H9 (cell line): ENCODE data around the gene SCFD1. TPM values are rescaled to one million over a fixed set of nuclear protein-coding genes. Genes with fewer than 3 reads are reported as not detected.

Experiments
- DNase-seq: peaks from one replicate; pipeline ENCODE4 v3.0.0-alpha.2; 2017
- H2AFZ ChIP-seq: one replicate; pipeline ENCODE4 v1.6.1; 2013; ENCODE audit warnings: mild to moderate bottlenecking, low read length, control low read depth, moderate library complexity
- H2AK5ac ChIP-seq: 2 replicates; pipeline ENCODE4 v1.6.1; 2013; ENCODE audit warnings: low read length, control low read depth, mixed read lengths; ENCODE audit not compliant: insufficient read length
- H2BK120ac ChIP-seq: one replicate; pipeline ENCODE4 v1.6.1; 2013; ENCODE audit warnings: low read depth, mild to moderate bottlenecking, low read length, control low read depth, inconsistent platforms; ENCODE audit not compliant: poor library complexity, severe bottlenecking
- H2BK12ac ChIP-seq: 2 replicates; pipeline ENCODE4 v1.6.1; 2013; ENCODE audit warnings: low read length, control low read depth, mixed read lengths, low read depth; ENCODE audit not compliant: insufficient read length
- H2BK15ac ChIP-seq: 2 replicates; pipeline ENCODE4 v1.6.1; 2013; ENCODE audit warnings: low read depth, low read length, control low read depth
- H2BK20ac ChIP-seq: one replicate; pipeline ENCODE4 v1.6.1; 2013; ENCODE audit warnings: low read depth, mild to moderate bottlenecking, low read length, control low read depth, inconsistent platforms; ENCODE audit not compliant: poor library complexity, severe bottlenecking
- H2BK5ac ChIP-seq: 2 replicates; pipeline ENCODE4 v1.6.1; 2013; ENCODE audit warnings: low read length, control low read depth, mixed read lengths; ENCODE audit not compliant: insufficient read length
- H3K14ac ChIP-seq: 2 replicates; pipeline ENCODE4 v1.6.1; 2013; ENCODE audit warnings: low read length, control low read depth; ENCODE audit not compliant: insufficient read depth
- H3K18ac ChIP-seq: 2 replicates; pipeline ENCODE4 v1.6.1; 2013; ENCODE audit warnings: low read depth, mild to moderate bottlenecking, mixed read lengths, low read length, control low read depth; ENCODE audit not compliant: insufficient read length
- H3K23ac ChIP-seq: 2 replicates; pipeline ENCODE4 v1.6.1; 2013; ENCODE audit warnings: low read length, control low read depth, mixed read lengths, low read depth; ENCODE audit not compliant: insufficient read length
- H3K23me2 ChIP-seq: 2 replicates; pipeline ENCODE4 v1.6.1; 2013; ENCODE audit warnings: low read depth, mild to moderate bottlenecking, mixed read lengths, low read length, control low read depth; ENCODE audit not compliant: insufficient read length, poor library complexity, severe bottlenecking
- H3K27ac ChIP-seq: 2 replicates; pipeline ENCODE4 v1.5.1; 2013; ENCODE audit warnings: low read length, control low read depth, mixed read lengths, low read depth; ENCODE audit not compliant: insufficient read length
- H3K27me3 ChIP-seq: 2 replicates; pipeline ENCODE4 v1.6.1; 2013; ENCODE audit warnings: low read length, control low read depth, inconsistent platforms; ENCODE audit not compliant: insufficient read depth
- H3K4ac ChIP-seq: 2 replicates; pipeline ENCODE4 v1.6.1; 2013; ENCODE audit warnings: low read depth, mild to moderate bottlenecking, control low read depth, inconsistent platforms, low read length, moderate library complexity
- H3K4me1 ChIP-seq: 2 replicates; pipeline ENCODE4 v1.6.1; 2013; ENCODE audit warnings: low read length, control low read depth, inconsistent platforms; ENCODE audit not compliant: insufficient read depth
- H3K4me2 ChIP-seq: 2 replicates; pipeline ENCODE4 v1.6.1; 2013; ENCODE audit warnings: low read length, control low read depth, mixed read lengths; ENCODE audit not compliant: insufficient read length, insufficient read depth
- H3K56ac ChIP-seq: 2 replicates; pipeline ENCODE4 v1.6.1; 2013; ENCODE audit warnings: low read depth, mild to moderate bottlenecking, mixed read lengths, low read length, control low read depth; ENCODE audit not compliant: insufficient read length
- H3K79me1 ChIP-seq: 2 replicates; pipeline ENCODE4 v1.6.1; 2013; ENCODE audit warnings: low read depth, mild to moderate bottlenecking, moderate library complexity, low read length, control low read depth, inconsistent platforms; ENCODE audit not compliant: insufficient read depth, poor library complexity, severe bottlenecking
- H3K79me2 ChIP-seq: 2 replicates; pipeline ENCODE4 v1.6.1; 2013; ENCODE audit warnings: low read length, control low read depth, inconsistent platforms; ENCODE audit not compliant: insufficient read depth
- H3K9ac ChIP-seq: 2 replicates; pipeline ENCODE4 v1.6.1; 2013; ENCODE audit warnings: low read length, control low read depth, mixed read lengths; ENCODE audit not compliant: insufficient read length; ENCODE audit errors: extremely low read depth
- H3K9me3 ChIP-seq: one replicate; pipeline ENCODE4 v1.6.1; 2013; ENCODE audit warnings: low read depth, low read length, inconsistent platforms; ENCODE audit not compliant: control insufficient read depth
- H3T11ph ChIP-seq: one replicate; pipeline ENCODE4 v1.6.1; 2013; ENCODE audit warnings: mild to moderate bottlenecking, low read length, control low read depth, inconsistent platforms
- H4K20me1 ChIP-seq: one replicate; pipeline ENCODE4 v1.6.1; 2013; ENCODE audit not compliant: control insufficient read depth, insufficient read length, insufficient read depth
- H4K5ac ChIP-seq: 2 replicates; pipeline ENCODE4 v1.6.1; 2013; ENCODE audit warnings: low read depth, mild to moderate bottlenecking, mixed read lengths, low read length, control low read depth; ENCODE audit not compliant: insufficient read length
- H4K8ac ChIP-seq: replicated peaks from 2 replicates; pipeline ENCODE4 v1.6.1; 2013; ENCODE audit warnings: low read length, control low read depth, mixed read lengths, low read depth; ENCODE audit not compliant: insufficient read length
- H4K91ac ChIP-seq: 2 replicates; pipeline ENCODE4 v1.6.1; 2013; ENCODE audit warnings: low read depth, mild to moderate bottlenecking, moderate library complexity, mixed read lengths, low read length, control low read depth; ENCODE audit not compliant: insufficient read length
- H3K27ac Mint-ChIP-seq, 3 experiments: 2 replicates in 2 of 3; 3 replicates in 1 of 3; pipeline ENCODE4 v1.8.0; 2020 to 2021; ENCODE audit warnings: mixed read lengths in 3 of 3, mild to moderate bottlenecking in 1 of 3, moderate library complexity in 1 of 3
- H3K27me3 Mint-ChIP-seq: 2 replicates; pipeline ENCODE4 v1.8.0; 2021; ENCODE audit warnings: low read depth, mild to moderate bottlenecking, moderate library complexity, mixed read lengths
- H3K36me3 Mint-ChIP-seq, 3 experiments: 2 replicates in 2 of 3; 3 replicates in 1 of 3; pipeline ENCODE4 v1.8.0; 2020 to 2021; ENCODE audit warnings: low read depth in 3 of 3, mixed read lengths in 3 of 3; ENCODE audit not compliant: insufficient read depth in 1 of 3
- H3K4me1 Mint-ChIP-seq, 2 experiments: 2 replicates each; pipeline ENCODE4 v1.8.0; 2020; ENCODE audit warnings: mixed read lengths in 2 of 2
- H3K4me3 Mint-ChIP-seq, 2 experiments: 2 replicates in 1 of 2; 3 replicates in 1 of 2; pipeline ENCODE4 v1.8.0; 2020 to 2021; ENCODE audit warnings: mild to moderate bottlenecking in 2 of 2, mixed read lengths in 2 of 2, moderate library complexity in 1 of 2
- H3K9me3 Mint-ChIP-seq, 2 experiments: 2 replicates in 1 of 2; 3 replicates in 1 of 2; pipeline ENCODE4 v1.8.0; 2020; ENCODE audit warnings: mild to moderate bottlenecking in 2 of 2, mixed read lengths in 2 of 2, moderate library complexity in 1 of 2
- CTCF ChIP-seq: fragments of 200-600 bp; sonication (generic); conservative IDR thresholded peaks from 3 replicates; pipeline ENCODE4 v1.8.0; 2021; ENCODE audit warnings: antibody characterized with exemption, mild to moderate bottlenecking
- WGBS: extraction: QIAGEN DNeasy Blood & Tissue Kit; methylation state at CpG from one replicate; pipeline ENCODE4 v1.1.7; 2013; ENCODE audit warnings: missing lambda C conversion rate, low lambda C conversion rate, mixed read lengths; ENCODE audit not compliant: insufficient read length; ENCODE audit errors: extremely low coverage; 5-methylcytosine and 5-hydroxymethylcytosine counted together
- total RNA-seq: library from RNA; stranded (reverse); gene quantifications from 2 replicates; pipeline ENCODE4 v1.2.1, GENCODE V29; 2021

The SCFD1 gene
- total RNA-seq, 1 experiment from 2014 or later = 85.2 TPM

DNA sequence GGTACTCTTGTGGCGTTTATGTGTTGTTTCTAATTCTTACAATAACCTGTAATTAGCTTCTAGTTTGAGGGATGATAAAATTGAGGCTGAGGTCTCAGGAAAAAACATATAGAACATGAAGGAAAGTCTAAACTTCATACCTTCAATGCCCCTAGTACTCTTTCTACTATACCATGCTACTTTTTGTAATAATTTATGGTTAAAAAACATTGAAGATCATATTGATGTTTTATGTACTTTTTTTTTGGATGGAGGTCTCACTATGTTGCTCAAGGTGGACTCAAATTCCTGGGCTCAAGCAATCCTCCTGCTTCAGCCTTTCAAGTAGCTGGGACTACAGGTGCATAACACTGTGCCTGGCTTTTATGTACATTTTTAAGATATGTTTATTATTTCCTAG, 49.3 kb upstream of the SCFD1 start:
- H3K79me2 ChIP-seq = peaks cover 65% of the 10 kb centered on the region
- H2AK5ac ChIP-seq = no peak overlapping the region
- WGBS = no CpG with 5 or more reads among the region's 1 CpG
- no peak for TF ChIP-seq CTCF
- no peak overlapping the region for H2BK20ac ChIP-seq
- peaks cover 7% of the 10 kb centered on the region for H3K79me1 ChIP-seq
- peaks cover 7% of the 10 kb centered on the region for H3K4me1 ChIP-seq
- Mint-ChIP-seq H3K4me3 (no peak overlapping the region), H3K4me1 (peaks cover 78 to 79% of the 10 kb centered on the region in 2 experiments), H3K36me3 (no peaks in the 10 kb centered on the region; a peak in 2 of 7 replicates), H3K9me3 (no peaks in the 10 kb centered on the region), H3K27me3 (no peaks in the 10 kb centered on the region), H3K27ac (no peak overlapping the region)
- H3K14ac ChIP-seq = no peak overlapping the region
- peaks cover 3% of the 10 kb centered on the region for H4K20me1 ChIP-seq
- no peaks in the 10 kb centered on the region for H3K9me3 ChIP-seq
- H3K23ac ChIP-seq = no peak overlapping the region
- H4K5ac ChIP-seq = no peak overlapping the region
- H2AFZ ChIP-seq = no peak overlapping the region
- no peak overlapping the region for H4K91ac ChIP-seq
- no peak overlapping the region for H2BK15ac ChIP-seq
- DNase-seq = no peak
- H3K23me2 ChIP-seq = no peaks in the 10 kb centered on the region
- H3K56ac ChIP-seq = no peak overlapping the region
- H3K4me2 ChIP-seq = no peak overlapping the region
- H2BK120ac ChIP-seq = no peak overlapping the region
- H3K18ac ChIP-seq = no peak overlapping the region
- no peaks in the 10 kb centered on the region for H3K27me3 ChIP-seq
- no peak overlapping the region for H2BK12ac ChIP-seq
- no peak overlapping the region for H2BK5ac ChIP-seq
- no peak overlapping the region for H3K4ac ChIP-seq
- H3T11ph ChIP-seq = no peak overlapping the region
- H3K27ac ChIP-seq = no peak overlapping the region
- no peak overlapping the region for H3K9ac ChIP-seq
- no peak overlapping the region for H4K8ac ChIP-seq
